KOPT-K1 (cell line): ENCODE measurements around the gene MPP1.

Source experiments
- H3K27ac ChIP-seq: fragments of 200-600 bp; sonication (generic); 2 replicates; pipeline ENCODE4 v1.5.1; 2016; ENCODE audit warnings: antibody characterized with exemption, mild to moderate bottlenecking, low read depth, low read length; ENCODE audit not compliant: poor library complexity, severe bottlenecking
- H3K36me3 ChIP-seq: fragments of 200-600 bp; sonication (generic); 2 replicates; pipeline ENCODE4 v1.5.1; 2017; ENCODE audit warnings: antibody characterized with exemption, mild to moderate bottlenecking, low read length, moderate library complexity; ENCODE audit not compliant: insufficient read depth
- H3K9me3 ChIP-seq: fragments of 200-600 bp; sonication (generic); 2 replicates; pipeline ENCODE4 v1.5.1; 2017; ENCODE audit warnings: antibody characterized with exemption, low read length, mild to moderate bottlenecking; ENCODE audit not compliant: insufficient read depth, poor library complexity, severe bottlenecking

MPP1 gene

DNA sequence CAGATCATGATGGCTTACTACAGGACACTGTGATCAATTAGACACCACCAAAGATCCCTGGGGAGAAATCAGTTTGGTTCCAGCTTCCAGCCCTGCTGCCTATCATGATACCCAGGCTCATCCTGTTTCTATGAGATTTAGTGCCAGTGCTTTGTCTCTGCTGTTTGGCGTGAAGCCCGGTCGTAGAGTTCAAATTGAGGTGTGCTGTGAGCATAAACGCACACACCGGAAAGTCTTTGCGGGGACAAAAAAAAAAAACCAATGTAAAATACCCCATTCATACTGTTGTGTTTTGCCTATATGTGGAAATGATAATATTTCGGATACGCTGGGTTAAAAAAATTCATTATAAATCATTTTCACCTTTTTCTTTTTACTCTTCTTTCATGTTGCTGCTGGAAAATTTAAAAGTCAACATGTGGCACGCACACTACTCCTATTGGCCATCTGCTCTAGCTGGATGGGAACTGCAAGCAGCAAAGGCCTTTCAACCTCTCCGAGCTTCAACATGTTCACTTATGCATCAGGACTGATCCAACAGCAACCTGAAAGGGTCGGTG is 43.2 kb downstream of the MPP1 start:
- H3K36me3 ChIP-seq, result peaks cover 26% of the 10 kb centered on the region
- H3K9me3 ChIP-seq, result no peaks in the 10 kb centered on the region
- peak overlapping the region; percentile 88 for H3K27ac ChIP-seq

DNA sequence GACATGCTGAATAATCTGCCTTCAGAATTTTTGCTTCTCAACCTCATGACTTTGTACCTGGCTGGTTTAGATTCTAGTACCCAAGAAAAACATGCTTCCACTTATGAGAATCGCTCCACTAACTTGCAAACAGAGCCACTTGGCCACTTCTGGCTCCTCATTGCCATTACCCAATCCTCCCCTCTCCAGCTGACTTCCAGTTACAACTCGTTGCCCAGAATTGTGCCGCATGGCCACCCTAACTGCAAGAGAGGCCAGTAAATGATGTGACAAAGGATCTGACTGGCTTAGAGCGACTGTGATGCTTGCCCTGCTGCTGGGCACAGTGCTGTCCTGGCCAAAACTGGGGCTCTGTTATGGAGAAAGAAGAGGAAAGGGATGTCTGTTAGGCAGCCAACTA is 46.6 kb downstream of the MPP1 start:
- Histone ChIP-seq H3K9me3 (no peaks in the 10 kb centered on the region), H3K36me3 (no peaks in the 10 kb centered on the region), H3K27ac (no peak overlapping the region)

DNA sequence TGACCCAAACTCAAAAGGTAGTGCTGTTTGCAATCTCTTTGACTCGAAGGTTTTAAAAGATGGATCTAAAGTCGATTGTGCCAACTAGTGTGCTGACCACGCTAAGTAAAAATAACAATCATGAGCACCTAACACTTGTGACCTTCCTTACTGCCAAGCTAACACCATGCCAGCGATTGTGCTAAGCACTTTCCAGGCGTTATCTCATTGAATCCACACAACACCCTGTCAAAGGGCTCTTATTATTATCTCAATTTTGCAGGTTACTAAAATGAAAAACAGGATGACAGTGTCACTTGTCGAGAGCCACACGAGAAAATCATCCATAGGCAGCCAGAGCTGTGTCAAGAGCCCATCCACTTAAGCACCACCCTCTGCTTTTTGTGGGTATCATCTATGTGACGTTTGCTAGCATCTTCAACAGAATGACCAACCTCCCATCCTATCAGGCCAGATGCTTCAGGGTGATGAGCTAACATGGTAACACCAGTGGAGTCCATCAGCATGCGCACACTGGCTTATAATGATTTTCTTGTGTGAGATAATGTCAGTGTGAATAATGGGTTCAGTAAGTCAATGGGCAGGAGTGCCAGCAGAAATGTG is 53.5 kb downstream of the MPP1 start:
- no peaks in the 10 kb centered on the region for H3K9me3 ChIP-seq
- peak overlapping the region; percentile 73 for H3K27ac ChIP-seq
- no peaks in the 10 kb centered on the region for H3K36me3 ChIP-seq

DNA sequence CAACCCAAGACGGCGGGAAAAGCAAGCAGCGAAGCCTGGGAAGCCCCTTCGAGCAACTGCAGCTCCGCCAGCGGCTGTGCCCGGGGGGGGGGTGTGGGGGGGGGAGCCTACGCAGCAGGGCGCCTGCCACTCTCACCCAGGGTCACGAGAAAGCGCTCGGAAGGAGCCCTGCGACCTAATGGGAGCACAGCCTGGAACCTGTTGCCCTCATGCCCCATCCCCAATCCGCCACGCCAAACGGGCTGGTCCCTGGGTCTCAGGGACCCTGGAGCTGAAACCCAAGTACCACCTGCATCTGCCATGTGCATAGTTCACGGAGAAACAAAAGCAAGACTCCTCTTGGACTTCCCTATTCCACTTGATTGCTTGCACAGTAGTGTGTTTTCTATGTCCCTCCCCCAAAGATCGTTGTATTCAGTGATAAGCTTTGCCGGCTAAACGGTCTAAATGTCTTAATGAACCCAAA is 54.0 kb downstream of the MPP1 start:
- Histone ChIP-seq H3K27ac (peak overlapping the region; percentile 73), H3K36me3 (no peaks in the 10 kb centered on the region)

DNA sequence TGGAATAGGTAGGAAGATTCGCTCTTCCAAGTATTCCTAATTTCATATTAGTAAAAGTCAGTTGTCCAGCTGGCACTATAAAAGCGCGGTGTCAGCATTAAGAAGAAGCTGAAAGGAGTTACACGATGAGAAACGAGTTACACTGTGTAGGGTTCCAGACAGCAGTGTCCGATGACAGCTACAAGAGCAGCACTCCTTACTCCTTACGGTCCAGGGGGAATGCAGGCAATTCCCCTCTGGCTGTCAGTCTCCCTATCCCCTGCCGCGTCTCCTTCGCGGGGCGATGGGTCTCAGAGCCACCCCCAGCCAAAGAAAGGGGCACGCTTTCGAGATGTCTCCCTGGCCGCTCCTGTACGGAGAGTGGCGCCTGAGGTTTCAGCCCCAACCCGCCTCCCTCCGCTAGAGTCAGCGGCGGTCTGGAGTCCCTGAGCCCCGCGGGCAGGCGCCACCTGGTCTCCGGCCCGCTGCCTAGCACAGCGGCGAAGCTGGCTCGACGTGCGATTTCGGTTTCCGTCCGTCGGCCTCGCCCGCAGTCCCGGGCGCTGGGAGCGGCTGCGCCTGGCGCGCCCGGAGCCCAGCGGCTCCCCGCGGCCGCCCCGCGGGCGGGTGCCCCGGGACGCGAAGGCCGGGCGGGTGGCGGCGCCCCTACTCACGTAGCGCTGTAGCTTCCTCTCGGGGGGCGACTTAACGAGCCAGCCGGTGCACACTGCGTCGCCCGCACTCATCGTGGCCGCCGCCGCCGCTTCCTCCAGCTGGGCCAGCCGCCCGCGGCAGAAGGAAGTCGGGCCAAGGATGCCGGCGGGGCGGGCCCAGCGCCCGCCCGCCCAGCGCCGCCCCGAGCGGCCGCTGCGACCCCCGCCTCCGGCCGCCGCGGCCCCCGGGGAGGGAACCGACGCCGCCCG is 54.7 kb downstream of the MPP1 start, which contains the start of gene GAB3:
GAB3 (minus strand) TSS at position 777 of the 902 bp plus-strand sequence; CDS start at position 725, 52 bp downstream.
- H3K27ac ChIP-seq, result peak within 1 kb of the TSS; percentile 73
- H3K36me3 ChIP-seq, result no peaks in the 10 kb centered on the region
- H3K9me3 ChIP-seq, result peaks cover 2% of the 10 kb centered on the region

More for the DNA sequence above, 54.0 kb downstream of the MPP1 start:
- no peaks in the 10 kb centered on the region for H3K9me3 ChIP-seq

DNA sequence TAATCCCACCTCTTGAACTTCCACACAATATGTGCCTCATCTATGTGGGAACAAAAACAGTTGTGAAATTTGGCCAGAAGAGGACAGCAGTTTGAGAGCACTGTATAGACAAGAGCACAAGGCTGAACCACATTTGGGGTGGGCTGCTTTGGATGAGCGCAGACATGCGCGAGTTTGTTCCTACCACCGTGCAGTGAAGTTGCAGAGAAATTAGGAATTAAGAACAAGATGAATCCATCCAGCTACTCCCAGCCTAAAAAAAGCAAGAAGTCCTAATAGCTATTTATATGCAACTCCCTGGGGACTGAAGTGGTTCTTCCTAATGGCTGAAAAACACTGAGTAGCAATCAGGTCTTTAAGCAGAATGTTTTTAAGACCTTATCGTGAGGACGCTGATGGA is 55.4 kb downstream of the MPP1 start:
- Histone ChIP-seq H3K36me3 (no peaks in the 10 kb centered on the region), H3K9me3 (peaks cover 9% of the 10 kb centered on the region), H3K27ac (peak overlapping the region; percentile 73)

DNA sequence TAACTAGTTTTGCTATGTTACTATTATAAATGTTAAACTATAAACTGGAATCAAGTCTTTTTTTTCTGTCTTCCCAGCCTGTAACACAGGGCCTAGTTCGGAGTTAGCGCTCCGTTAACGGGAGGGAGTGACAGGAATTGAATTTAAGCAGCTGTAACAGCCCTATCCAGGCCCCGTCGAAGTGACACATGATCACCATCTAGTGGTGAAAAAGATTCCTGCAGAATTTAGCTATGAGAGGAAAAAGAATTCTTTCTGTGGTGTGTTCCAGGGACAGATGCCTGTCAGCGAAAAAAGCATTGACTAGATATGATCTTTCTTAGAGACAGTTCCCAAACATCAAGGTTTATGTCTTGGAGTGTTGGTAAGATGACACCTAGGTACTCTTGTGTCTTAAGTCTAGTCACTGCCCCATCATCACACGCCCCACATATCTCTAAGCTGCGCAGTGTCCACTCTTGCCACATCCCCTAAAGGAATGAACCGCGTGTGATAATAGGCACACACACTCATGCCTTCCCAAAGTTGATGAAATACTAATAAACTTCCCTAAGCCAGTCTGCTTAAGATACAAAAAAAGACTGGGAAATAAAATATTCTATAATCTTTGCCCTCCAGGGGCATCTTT is 56.5 kb downstream of the MPP1 start:
- H3K27ac ChIP-seq, result peak overlapping the region; percentile 45
- H3K36me3 ChIP-seq, result no peaks in the 10 kb centered on the region
- H3K9me3 ChIP-seq, result peaks cover 9% of the 10 kb centered on the region

DNA sequence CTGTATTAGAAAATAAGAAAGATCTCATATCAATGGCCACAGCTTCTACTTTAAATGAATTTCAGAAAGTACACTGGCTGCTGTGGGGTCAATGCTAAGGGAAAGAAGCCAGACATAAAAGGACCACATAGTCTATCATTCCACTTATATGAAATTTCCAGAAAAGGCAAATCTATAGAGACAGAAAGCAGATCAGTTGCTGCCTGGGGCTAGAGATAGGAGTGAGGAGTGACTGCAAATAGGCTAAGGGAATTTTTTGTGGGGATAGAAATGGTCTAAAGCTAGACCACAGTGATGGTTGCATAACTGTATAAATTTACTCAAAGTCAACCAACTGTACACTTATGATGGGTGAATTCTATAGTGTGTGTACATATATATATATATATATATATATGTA is 62.7 kb downstream of the MPP1 start:
- Histone ChIP-seq H3K27ac (no peak overlapping the region), H3K9me3 (peaks cover 9% of the 10 kb centered on the region), H3K36me3 (no peaks in the 10 kb centered on the region)

DNA sequence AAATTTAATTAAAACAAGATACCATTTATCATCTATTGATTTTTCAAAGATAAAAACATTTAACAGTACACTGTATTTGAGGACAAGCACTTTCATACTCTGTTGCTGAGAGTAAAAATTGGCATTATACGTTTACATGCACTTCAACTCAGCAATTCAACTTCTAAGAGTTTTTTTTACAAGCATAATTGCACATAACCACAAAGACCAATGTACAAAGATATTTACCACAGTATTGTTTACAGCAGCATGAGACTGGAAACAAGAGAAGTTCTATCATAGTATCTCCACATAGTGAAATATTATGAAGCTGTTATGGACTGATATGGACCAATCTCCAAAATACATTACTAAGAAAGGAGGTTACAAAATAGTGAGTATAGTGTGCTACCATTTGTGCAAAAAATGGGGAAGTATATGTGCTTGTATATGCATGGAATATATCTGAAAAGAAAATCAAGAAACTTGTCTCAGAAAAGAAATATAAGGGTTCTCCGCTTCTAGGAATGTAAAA is 65.3 kb downstream of the MPP1 start:
- no peaks in the 10 kb centered on the region for H3K36me3 ChIP-seq
- H3K9me3 ChIP-seq, result peaks cover under 1% of the 10 kb centered on the region
- peak overlapping the region; percentile 94 for H3K27ac ChIP-seq

DNA sequence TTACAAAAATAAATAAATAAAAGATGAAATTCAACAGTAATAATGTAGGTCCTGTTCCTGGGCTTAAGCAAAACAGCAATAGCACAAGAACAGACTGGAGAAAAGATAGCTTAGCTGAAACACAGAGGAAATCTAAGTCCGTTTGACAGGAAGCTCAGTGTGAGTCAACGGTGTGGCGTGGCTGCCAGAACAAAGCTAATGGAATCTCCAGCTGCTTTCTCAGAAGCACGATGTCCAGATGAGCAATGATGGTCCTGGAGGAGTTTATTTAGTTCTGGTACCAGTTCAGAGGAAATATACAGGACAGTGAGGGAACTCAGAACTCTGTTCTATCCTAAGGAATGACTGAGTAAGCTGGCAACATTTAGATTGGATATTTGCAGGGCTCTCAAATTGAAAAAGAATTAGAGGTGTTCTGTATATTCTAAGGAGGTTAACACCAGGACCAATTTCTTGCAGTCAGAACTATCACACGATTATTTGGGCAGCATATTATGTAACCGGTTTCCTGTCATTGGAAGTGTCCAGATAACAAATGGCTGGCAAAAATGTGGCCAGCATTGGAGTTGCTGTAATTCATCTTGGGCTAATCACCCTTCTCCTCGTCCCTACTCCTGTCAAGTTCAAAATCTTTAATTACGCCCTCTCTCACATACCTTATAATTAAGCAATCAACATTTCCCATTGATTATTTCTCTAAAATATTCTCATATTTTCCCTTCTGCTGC is 67.1 kb downstream of the MPP1 start:
- Histone ChIP-seq H3K36me3 (no peaks in the 10 kb centered on the region), H3K27ac (peak overlapping the region; percentile 94), H3K9me3 (no peaks in the 10 kb centered on the region)

DNA sequence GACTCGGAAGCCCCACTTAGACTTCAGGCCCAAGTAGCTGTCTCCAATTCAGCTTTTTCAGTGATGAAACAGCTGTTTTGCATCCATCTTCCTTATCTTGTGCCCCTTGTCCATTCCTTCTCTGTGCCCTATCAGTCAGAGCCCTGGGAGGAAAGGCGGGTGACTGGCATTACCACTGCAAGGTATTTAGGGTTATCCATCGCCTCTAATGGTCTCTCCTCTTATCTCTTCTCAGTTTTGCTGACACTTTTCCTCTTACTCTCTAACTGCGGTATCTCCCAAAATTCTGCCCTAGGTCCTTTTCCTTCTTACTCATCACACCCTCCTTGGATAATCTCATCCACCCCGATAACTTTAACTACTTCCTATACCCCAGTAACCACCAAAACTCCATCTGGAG is 68.1 kb downstream of the MPP1 start:
- Histone ChIP-seq H3K27ac (peak overlapping the region; percentile 94), H3K9me3 (no peaks in the 10 kb centered on the region), H3K36me3 (no peaks in the 10 kb centered on the region)

DNA sequence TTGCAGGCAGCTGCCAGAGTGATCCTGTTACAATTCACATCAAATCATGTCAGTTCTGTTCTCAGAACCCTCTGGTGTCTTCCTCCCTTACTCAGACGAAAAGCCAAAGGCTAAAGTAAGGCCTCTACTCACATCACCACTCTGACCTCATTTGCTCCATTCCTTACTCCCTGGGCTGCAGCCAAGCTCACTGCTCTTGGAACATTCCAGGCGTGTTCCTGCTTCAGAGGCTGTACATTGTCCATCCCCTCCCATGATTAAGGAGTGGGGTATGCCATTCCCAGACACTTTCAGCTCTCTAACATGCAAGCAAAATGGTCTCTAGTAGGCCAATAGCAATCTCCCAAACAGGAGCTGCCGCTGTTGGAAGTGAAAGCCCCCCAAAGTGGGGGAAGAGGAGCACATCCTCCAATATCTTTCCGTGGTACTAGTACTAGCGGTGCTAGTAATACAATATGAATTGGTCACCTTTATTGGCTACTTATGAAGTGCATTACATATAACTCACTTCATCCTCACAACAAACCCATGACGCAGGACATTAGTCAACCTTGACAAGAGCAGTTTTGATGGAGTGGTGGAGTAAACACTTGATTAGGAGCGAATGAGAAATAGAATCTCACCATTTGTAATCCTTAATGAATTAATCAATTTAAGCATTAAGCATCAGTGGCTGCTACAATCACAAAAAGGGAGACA is 69.4 kb downstream of the MPP1 start:
- Histone ChIP-seq H3K27ac (peak overlapping the region; percentile 94), H3K9me3 (no peaks in the 10 kb centered on the region), H3K36me3 (no peaks in the 10 kb centered on the region)

DNA sequence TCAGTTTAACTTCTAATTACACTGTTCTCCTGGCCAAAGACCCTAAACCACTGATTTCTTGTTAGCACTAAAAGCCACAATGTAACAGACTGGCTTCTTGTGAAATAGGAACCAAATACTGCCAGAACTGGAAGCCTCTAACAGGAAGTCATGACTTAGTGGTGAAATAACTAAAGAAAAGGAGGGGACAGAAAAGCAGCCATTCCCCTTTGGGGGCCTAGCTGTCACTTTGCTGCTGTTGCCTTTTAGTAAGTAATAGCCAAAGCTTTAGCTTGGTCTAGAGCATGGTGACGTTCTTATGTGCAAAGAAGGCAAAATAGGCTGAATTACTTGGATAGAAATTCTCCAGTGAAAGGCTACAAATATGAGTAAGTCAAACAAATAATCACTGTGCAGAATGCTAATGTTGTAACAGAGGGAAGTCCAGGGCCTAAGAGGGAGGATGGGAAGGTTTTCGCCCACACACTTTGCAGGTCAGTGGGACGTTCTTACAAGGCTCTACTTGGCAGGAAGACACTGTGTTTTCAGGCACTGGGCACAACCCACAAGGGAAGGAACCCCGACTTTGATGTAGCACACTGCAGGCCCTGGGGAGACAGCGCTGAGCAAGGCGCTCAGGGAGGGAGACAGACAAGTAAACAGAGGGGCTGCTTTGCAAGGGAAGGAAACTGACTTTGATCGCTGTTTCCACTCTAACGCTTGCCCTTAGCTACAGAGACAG is 71.1 kb downstream of the MPP1 start:
- peak overlapping the region; percentile 94 for H3K27ac ChIP-seq
- no peaks in the 10 kb centered on the region for H3K9me3 ChIP-seq
- no peaks in the 10 kb centered on the region for H3K36me3 ChIP-seq
